GM19351 (cell line): ENCODE results near the gene RELA.

Experiments
- ATAC-seq: cut with Tn5 transposase; IDR thresholded peaks from one replicate; pipeline ENCODE4 v1.9.1; 2021; ENCODE audit warnings: mild to moderate bottlenecking, moderate library complexity; ENCODE audit not compliant: unreplicated experiment

The RELA gene

GRCh38 chr11:65615229-65615949 is 47.3 kb downstream of the RELA start, which contains the start of gene PCNX3:
Gene PCNX3, plus strand, starts transcription at chr11:65615776. Its CDS starts 536 bp downstream, at chr11:65616312.
- ATAC-seq = peak; percentile 85

GRCh38 chr11:65613091-65613928 is 49.4 kb downstream of the RELA start:
- ATAC-seq = no peak

- no peak for ATAC-seq
These were observed 50.0 kb downstream of the RELA start for GRCh38 chr11:65612691-65613090.

GRCh38 chr11:65611758-65612603 is 50.7 kb downstream of the RELA start:
- ATAC-seq = no peak

GRCh38 chr11:65611028-65611757 is 51.5 kb downstream of the RELA start:
- no peak for ATAC-seq

GRCh38 chr11:65610404-65610803 is 52.3 kb downstream of the RELA start:
- no peak for ATAC-seq

- ATAC-seq = no peak
These were observed 53.1 kb downstream of the RELA start for GRCh38 chr11:65609665-65610064.

- no peak for ATAC-seq
These were observed 53.5 kb downstream of the RELA start for GRCh38 chr11:65609229-65609628.

- no peak for ATAC-seq
These were observed 54.9 kb downstream of the RELA start for GRCh38 chr11:65607614-65608426.

GRCh38 chr11:65606876-65607613 is 55.7 kb downstream of the RELA start:
- no peak for ATAC-seq

- ATAC-seq = no peak
These were observed 58.5 kb downstream of the RELA start for GRCh38 chr11:65604258-65604657.
